GM12878 (cell line): ENCODE data around the gene IQGAP2. TPM values are rescaled to one million over a fixed set of nuclear protein-coding genes. Genes with fewer than 3 reads are reported as not detected.

ENCODE experiments used
- ATAC-seq: fragments of 200-7000 bp; cut with Tn5 transposase; 3 replicates; pipeline ENCODE4 v1.9.1; 2020; ENCODE audit warnings: mild to moderate bottlenecking, moderate library complexity
- BruUV-seq: library from RNA; stranded (reverse); fragments of 400-500 nt; replicated peaks from 2 replicates; lab custom pipeline; 2021; lab: Mats Ljungman, UMichigan
- CTCF ChIA-PET: fragments of 300-600 bp; sonication (Branson Sonifier 250); formaldehyde crosslinking; extraction: SDS; loops from one replicate; lab custom pipeline; 2021; ENCODE audit warnings: inconsistent platforms; lab: Yijun Ruan, JAX
- POLR2A ChIA-PET: fragments of 350-600 bp; formaldehyde crosslinking; extraction: SDS; loops from one replicate; lab custom pipeline; 2021; ENCODE audit warnings: inconsistent platforms; lab: Charles Lee
- RAD21 ChIA-PET: fragments of 300-600 bp; sonication (Branson Sonifier 250); formaldehyde crosslinking; loops from one replicate; lab custom pipeline; 2023; ENCODE audit warnings: antibody characterized with exemption; ENCODE audit not compliant: unreplicated experiment; lab: Charles Lee
- SMC1A ChIA-PET: fragments of 300-600 bp; sonication (Branson Sonifier 250); formaldehyde crosslinking; loops from one replicate; lab custom pipeline; 2023; ENCODE audit not compliant: unreplicated experiment, uncharacterized antibody; lab: Charles Lee
- DNase-seq: peaks from one replicate; pipeline ENCODE4 v3.0.0-alpha.2; 2011; ENCODE audit warnings: low read depth, low spot score
- FAIRE-seq: peaks from 3 replicates; lab custom pipeline; 2011; peaks lifted over from hg19 to GRCh38; lab: Jason Lieb, UNC
- H2AFZ ChIP-seq: 2 replicates; pipeline ENCODE4 v1.6.0; 2011; ENCODE audit warnings: low read depth, low read length, control low read depth; ENCODE audit not compliant: control insufficient read depth
- H3K27ac ChIP-seq: 2 replicates; pipeline ENCODE4 v1.5.1; 2011; ENCODE audit warnings: control low read depth; ENCODE audit not compliant: control insufficient read depth, insufficient read depth
- H3K27me3 ChIP-seq, 2 experiments: replicated peaks in 1 of 2; 2 replicates each; pipeline versions ENCODE4 v1.6.0 to v1.6.1; 2011; ENCODE audit warnings: low read length in 1 of 2; ENCODE audit not compliant: control insufficient read depth in 2 of 2, insufficient read depth in 2 of 2
- H3K36me3 ChIP-seq, 2 experiments: 2 replicates each; pipeline ENCODE4 v1.5.1; 2011; ENCODE audit warnings: low read length in 1 of 2; ENCODE audit not compliant: control insufficient read depth in 2 of 2, insufficient read depth in 2 of 2
- H3K4me1 ChIP-seq: 2 replicates; pipeline ENCODE4 v1.6.1; 2011; ENCODE audit warnings: mild to moderate bottlenecking, low read length, moderate library complexity, mixed read lengths; ENCODE audit not compliant: control insufficient read depth, insufficient read depth
- H3K4me2 ChIP-seq: 2 replicates; pipeline ENCODE4 v1.6.0; 2011; ENCODE audit warnings: control low read depth; ENCODE audit not compliant: control insufficient read depth, insufficient read depth
- H3K4me3 ChIP-seq: fragments of 200-600 bp; sonication (generic); 2 replicates; pipeline ENCODE4 v1.5.1; 2016
- H3K79me2 ChIP-seq: 2 replicates; pipeline ENCODE4 v1.6.0; 2011; ENCODE audit warnings: low read length; ENCODE audit not compliant: control insufficient read depth, insufficient read depth
- H3K9ac ChIP-seq: 2 replicates; pipeline ENCODE4 v1.8.0; 2011; ENCODE audit warnings: low read length, control low read depth, mixed read lengths; ENCODE audit not compliant: control insufficient read depth, insufficient read depth
- H3K9me3 ChIP-seq: replicated peaks from 3 replicates; pipeline ENCODE4 v1.5.1; 2011; ENCODE audit warnings: mild to moderate bottlenecking, low read length; ENCODE audit not compliant: control insufficient read depth, insufficient read depth
- H4K20me1 ChIP-seq: 2 replicates; pipeline ENCODE4 v1.6.0; 2011; ENCODE audit not compliant: control insufficient read depth, insufficient read depth
- CREM ChIP-seq: IDR thresholded peaks from 2 replicates; pipeline ENCODE4 v1.6.1; 2014; ENCODE audit warnings: antibody characterized with exemption, low read depth
- EP300 ChIP-seq, 2 experiments: fragments of 150-350 bp in 1 of 2; IDR thresholded peaks; 2 replicates each; pipeline ENCODE4 v1.6.1; 2011 to 2012; ENCODE audit warnings: low read depth in 2 of 2, low read length in 2 of 2, borderline replicate concordance in 1 of 2, improper control_type of control experiment in 1 of 2, inconsistent platforms in 1 of 2; ENCODE audit not compliant: control insufficient read depth in 1 of 2
- MEF2A ChIP-seq: IDR thresholded peaks from 2 replicates; pipeline ENCODE4 v1.6.1; 2011; ENCODE audit warnings: low read depth, mild to moderate bottlenecking, low read length, moderate library complexity; ENCODE audit not compliant: insufficient read depth
- MYC ChIP-seq: IDR thresholded peaks from 2 replicates; pipeline ENCODE4 v1.6.1; 2011; ENCODE audit warnings: mild to moderate bottlenecking, low read length, moderate library complexity, inconsistent platforms; ENCODE audit not compliant: insufficient read depth, insufficient replicate concordance, insufficient read length, severe bottlenecking
- NR2C2 ChIP-seq: IDR thresholded peaks from 2 replicates; pipeline ENCODE4 v1.6.1; 2011; ENCODE audit warnings: borderline replicate concordance, low read depth; ENCODE audit not compliant: control insufficient read depth, insufficient read length
- POLR2AphosphoS5 ChIP-seq: IDR thresholded peaks from 2 replicates; pipeline ENCODE4 v1.6.1; 2011; ENCODE audit warnings: mild to moderate bottlenecking, low read length, inconsistent platforms
- RCOR1 ChIP-seq: conservative IDR thresholded peaks from 2 replicates; pipeline ENCODE4 v1.6.1; 2012; ENCODE audit warnings: low read depth, low read length, improper control_type of control experiment
- SUZ12 ChIP-seq: fragments of 200-600 bp; sonication (generic); IDR thresholded peaks from one replicate; pipeline ENCODE4 v1.6.1; 2018; ENCODE audit warnings: antibody characterized with exemption, mild to moderate bottlenecking; ENCODE audit not compliant: unreplicated experiment
- USF1 ChIP-seq: IDR thresholded peaks from 2 replicates; pipeline ENCODE4 v1.6.1; 2011; ENCODE audit warnings: borderline replicate concordance, low read depth, mild to moderate bottlenecking, moderate library complexity, mixed read lengths, low read length; ENCODE audit not compliant: insufficient read depth; ENCODE audit errors: extremely low read length
- WGBS: methylation state at CpG from one replicate; pipeline ENCODE4 v1.1.6; 2016; ENCODE audit warnings: low lambda C conversion rate; ENCODE audit not compliant: insufficient replicate concordance, insufficient coverage; ENCODE audit errors: missing lambda C conversion rate; 5-methylcytosine and 5-hydroxymethylcytosine counted together
- in situ Hi-C: fragments of 300-500 bp; cut with MboI; formaldehyde crosslinking; loops from 9 replicates; pipeline ENCODE4 v1.14.3; 2018; ENCODE audit warnings: mixed read lengths
- intact Hi-C: fragments of 100-400 bp; cut with micrococcal nuclease; formaldehyde crosslinking; loops from one replicate; pipeline ENCODE4 v1.14.2; 2022; ENCODE audit not compliant: unreplicated experiment
- polyA plus RNA-seq, 11 experiments: library from polyadenylated mRNA; depleted of rRNA in 4 of 11; unstranded in 6 of 11; stranded (reverse) in 5 of 11; fragments of >200 nt; fragmentation: Nextera tagmentation in 4 of 11; fragmentation: Illumina TruSeq in 1 of 11; extraction: Ambion mirVana in 4 of 11; extraction: Trizol in 1 of 11; gene quantifications; 1 replicate in 1 of 11; 2 replicates in 10 of 11; pipeline versions ENCODE4 v1.2.1 to v1.2.3, GENCODE V29; 2011 to 2016; ENCODE audit warnings: inconsistent platforms in 2 of 11, missing spikeins in 2 of 11, low read depth in 1 of 11
- total RNA-seq, 4 experiments: library from RNA; depleted of rRNA in 3 of 4; stranded (reverse); fragments of >200 nt in 3 of 4; fragmentation: Illumina TruSeq in 1 of 4; extraction: Trizol in 1 of 4; gene quantifications; 2 replicates each; pipeline versions ENCODE4 v1.2.1 to v1.2.3, GENCODE V29; 2013 to 2021
- TF ChIP-seq, protein P1 (sequence below): IDR thresholded peaks from 2 replicates; pipeline ENCODE4 v1.6.1; 2011; ENCODE audit warnings: low read depth, mild to moderate bottlenecking, low read length, moderate library complexity, borderline replicate concordance; ENCODE audit errors: extremely low read depth
- TF ChIP-seq, protein P2 (sequence below): fragments of 450-650 bp; IDR thresholded peaks from 2 replicates; pipeline ENCODE4 v1.6.1; 2017; ENCODE audit warnings: mild to moderate bottlenecking
- TF ChIP-seq, protein P3 (sequence below): fragments of 150-350 bp; IDR thresholded peaks from 2 replicates; pipeline ENCODE4 v1.6.1; 2016; ENCODE audit warnings: low read depth, low read length

IQGAP2 gene
- total and polyA plus RNA-seq, 10 of the 15 experiments (the other 5 are each of a cell fraction or from before 2014, with no cell fraction given), result 14.5 to 41.4 (median 21.8) TPM

DNA sequence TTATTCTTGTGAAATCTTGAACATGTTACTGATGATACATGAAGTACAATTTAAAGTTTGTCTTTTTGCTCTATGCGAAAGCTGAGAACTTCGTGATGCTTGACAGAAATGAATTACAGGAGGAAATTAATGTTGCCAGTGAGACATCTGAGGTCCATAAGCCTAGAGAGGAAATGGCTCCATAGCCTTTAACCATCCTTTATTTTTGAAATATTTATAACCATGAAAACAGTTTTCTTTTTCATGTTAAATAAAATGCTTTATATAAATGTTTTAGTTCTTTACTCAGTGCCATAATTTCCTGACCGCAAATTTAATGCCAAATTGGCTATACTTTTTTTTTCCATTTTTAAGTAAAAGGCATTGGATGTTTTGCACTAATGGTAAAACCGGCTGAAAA, 191.0 kb downstream of the IQGAP2 start:
- FAIRE-seq, result no peak
- ChIA-PET CTCF (interaction anchor here (2.6 kb wide), 1 partner anchor 180 kb away, joined by 11 read pairs; no protein-coding TSS in a partner anchor), RAD21 (interaction anchor here (1.2 to 1.9 kb wide), 2 partner anchors 11 to 181 kb away, joined by 5 to 7 read pairs; no protein-coding TSS in a partner anchor), POLR2A (no interaction called here), SMC1A (interaction anchor here (0.6 to 1.9 kb wide), 3 partner anchors 110 to 181 kb away, joined by 3 to 8 read pairs (median 3); no protein-coding TSS in a partner anchor)
- intact Hi-C loops, result no loop called here
- WGBS, result 95% methylated on average over 4 of the region's 4 CpGs
- no peak overlapping the region for H2AFZ ChIP-seq
- no peaks in the 10 kb centered on the region for H3K9me3 ChIP-seq
- no peaks in the 10 kb centered on the region for H3K79me2 ChIP-seq
- no peak overlapping the region for H3K4me2 ChIP-seq
- no peak for ATAC-seq
- in situ Hi-C loops, result no loop called here
- H3K9ac ChIP-seq, result no peak overlapping the region
- H3K36me3 ChIP-seq, result peaks cover 0 to 2% of the 10 kb centered on the region in 2 experiments; a peak in 2 of 4 replicates
- H3K4me1 ChIP-seq, result peaks cover 8% of the 10 kb centered on the region; the same call in 1 of the 2 replicates
- no peak overlapping the region for H3K4me3 ChIP-seq
- H4K20me1 ChIP-seq, result no peaks in the 10 kb centered on the region
- no peak for DNase-seq
- no peak overlapping the region for H3K27ac ChIP-seq
- no peaks in the 10 kb centered on the region for H3K27me3 ChIP-seq
- no TSS peak for BruUV-seq
- TF ChIP-seq RCOR1 (no peak), CREM (no peak), NR2C2 (no peak), EP300 (IDR thresholded peaks at IDR 0.05; ENCODE audit: borderline replicate concordance in 1 of 2, control insufficient read depth in 1 of 2, low read depth in 2 of 2, low read length in 2 of 2) (no peak), MEF2A (no peak), MYC (no peak), USF1 (no peak), SUZ12 (no peak), POLR2AphosphoS5 (no peak)
- TF ChIP-seq, protein P1, sequence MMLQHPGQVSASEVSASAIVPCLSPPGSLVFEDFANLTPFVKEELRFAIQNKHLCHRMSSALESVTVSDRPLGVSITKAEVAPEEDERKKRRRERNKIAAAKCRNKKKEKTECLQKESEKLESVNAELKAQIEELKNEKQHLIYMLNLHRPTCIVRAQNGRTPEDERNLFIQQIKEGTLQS, result no peak
- TF ChIP-seq, protein P2, sequence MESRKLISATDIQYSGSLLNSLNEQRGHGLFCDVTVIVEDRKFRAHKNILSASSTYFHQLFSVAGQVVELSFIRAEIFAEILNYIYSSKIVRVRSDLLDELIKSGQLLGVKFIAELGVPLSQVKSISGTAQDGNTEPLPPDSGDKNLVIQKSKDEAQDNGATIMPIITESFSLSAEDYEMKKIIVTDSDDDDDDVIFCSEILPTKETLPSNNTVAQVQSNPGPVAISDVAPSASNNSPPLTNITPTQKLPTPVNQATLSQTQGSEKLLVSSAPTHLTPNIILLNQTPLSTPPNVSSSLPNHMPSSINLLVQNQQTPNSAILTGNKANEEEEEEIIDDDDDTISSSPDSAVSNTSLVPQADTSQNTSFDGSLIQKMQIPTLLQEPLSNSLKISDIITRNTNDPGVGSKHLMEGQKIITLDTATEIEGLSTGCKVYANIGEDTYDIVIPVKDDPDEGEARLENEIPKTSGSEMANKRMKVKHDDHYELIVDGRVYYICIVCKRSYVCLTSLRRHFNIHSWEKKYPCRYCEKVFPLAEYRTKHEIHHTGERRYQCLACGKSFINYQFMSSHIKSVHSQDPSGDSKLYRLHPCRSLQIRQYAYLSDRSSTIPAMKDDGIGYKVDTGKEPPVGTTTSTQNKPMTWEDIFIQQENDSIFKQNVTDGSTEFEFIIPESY, result no peak
- TF ChIP-seq, protein P3, sequence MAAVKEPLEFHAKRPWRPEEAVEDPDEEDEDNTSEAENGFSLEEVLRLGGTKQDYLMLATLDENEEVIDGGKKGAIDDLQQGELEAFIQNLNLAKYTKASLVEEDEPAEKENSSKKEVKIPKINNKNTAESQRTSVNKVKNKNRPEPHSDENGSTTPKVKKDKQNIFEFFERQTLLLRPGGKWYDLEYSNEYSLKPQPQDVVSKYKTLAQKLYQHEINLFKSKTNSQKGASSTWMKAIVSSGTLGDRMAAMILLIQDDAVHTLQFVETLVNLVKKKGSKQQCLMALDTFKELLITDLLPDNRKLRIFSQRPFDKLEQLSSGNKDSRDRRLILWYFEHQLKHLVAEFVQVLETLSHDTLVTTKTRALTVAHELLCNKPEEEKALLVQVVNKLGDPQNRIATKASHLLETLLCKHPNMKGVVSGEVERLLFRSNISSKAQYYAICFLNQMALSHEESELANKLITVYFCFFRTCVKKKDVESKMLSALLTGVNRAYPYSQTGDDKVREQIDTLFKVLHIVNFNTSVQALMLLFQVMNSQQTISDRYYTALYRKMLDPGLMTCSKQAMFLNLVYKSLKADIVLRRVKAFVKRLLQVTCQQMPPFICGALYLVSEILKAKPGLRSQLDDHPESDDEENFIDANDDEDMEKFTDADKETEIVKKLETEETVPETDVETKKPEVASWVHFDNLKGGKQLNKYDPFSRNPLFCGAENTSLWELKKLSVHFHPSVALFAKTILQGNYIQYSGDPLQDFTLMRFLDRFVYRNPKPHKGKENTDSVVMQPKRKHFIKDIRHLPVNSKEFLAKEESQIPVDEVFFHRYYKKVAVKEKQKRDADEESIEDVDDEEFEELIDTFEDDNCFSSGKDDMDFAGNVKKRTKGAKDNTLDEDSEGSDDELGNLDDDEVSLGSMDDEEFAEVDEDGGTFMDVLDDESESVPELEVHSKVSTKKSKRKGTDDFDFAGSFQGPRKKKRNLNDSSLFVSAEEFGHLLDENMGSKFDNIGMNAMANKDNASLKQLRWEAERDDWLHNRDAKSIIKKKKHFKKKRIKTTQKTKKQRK, result no peak
